BE2C (cell line): ENCODE data around the gene RHPN2.

Source experiments
- DNase-seq: peaks from one replicate; pipeline ENCODE4 v3.0.0-alpha.2; 2020
- H3K27me3 ChIP-seq: fragments of 250-450 bp; sonication (Bioruptor Pico); 2 replicates; pipeline ENCODE4 v1.5.1; 2020; ENCODE audit warnings: mild to moderate bottlenecking
- H3K36me3 ChIP-seq: fragments of 250-450 bp; sonication (Bioruptor Pico); 2 replicates; pipeline ENCODE4 v1.5.1; 2020; ENCODE audit warnings: mild to moderate bottlenecking
- H3K4me1 ChIP-seq: fragments of 250-450 bp; sonication (Bioruptor Pico); 2 replicates; pipeline ENCODE4 v1.5.1; 2020
- H3K4me3 ChIP-seq: 2 replicates; pipeline ENCODE4 v1.5.1; 2011; ENCODE audit warnings: low read depth, low read length
- H3K9me3 ChIP-seq: fragments of 250-450 bp; sonication (Bioruptor Pico); 2 replicates; pipeline ENCODE4 v1.5.1; 2020
- TF ChIP-seq, protein P1 (sequence below): IDR thresholded peaks from 2 replicates; pipeline ENCODE4 v1.5.1; 2012; ENCODE audit warnings: mild to moderate bottlenecking, low read depth, low read length

RHPN2 gene

GRCh38 chr19:33071887-33072286, 7.2 kb upstream of the RHPN2 start:
- TF ChIP-seq, protein P1, sequence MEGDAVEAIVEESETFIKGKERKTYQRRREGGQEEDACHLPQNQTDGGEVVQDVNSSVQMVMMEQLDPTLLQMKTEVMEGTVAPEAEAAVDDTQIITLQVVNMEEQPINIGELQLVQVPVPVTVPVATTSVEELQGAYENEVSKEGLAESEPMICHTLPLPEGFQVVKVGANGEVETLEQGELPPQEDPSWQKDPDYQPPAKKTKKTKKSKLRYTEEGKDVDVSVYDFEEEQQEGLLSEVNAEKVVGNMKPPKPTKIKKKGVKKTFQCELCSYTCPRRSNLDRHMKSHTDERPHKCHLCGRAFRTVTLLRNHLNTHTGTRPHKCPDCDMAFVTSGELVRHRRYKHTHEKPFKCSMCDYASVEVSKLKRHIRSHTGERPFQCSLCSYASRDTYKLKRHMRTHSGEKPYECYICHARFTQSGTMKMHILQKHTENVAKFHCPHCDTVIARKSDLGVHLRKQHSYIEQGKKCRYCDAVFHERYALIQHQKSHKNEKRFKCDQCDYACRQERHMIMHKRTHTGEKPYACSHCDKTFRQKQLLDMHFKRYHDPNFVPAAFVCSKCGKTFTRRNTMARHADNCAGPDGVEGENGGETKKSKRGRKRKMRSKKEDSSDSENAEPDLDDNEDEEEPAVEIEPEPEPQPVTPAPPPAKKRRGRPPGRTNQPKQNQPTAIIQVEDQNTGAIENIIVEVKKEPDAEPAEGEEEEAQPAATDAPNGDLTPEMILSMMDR = no peak
- no peak for DNase-seq
- Histone ChIP-seq H3K9me3 (no peaks in the 10 kb centered on the region), H3K36me3 (no peaks in the 10 kb centered on the region), H3K4me1 (peaks cover 4% of the 10 kb centered on the region; the same call in 1 of the 2 replicates), H3K27me3 (no peaks in the 10 kb centered on the region), H3K4me3 (no peak overlapping the region)

DNA sequence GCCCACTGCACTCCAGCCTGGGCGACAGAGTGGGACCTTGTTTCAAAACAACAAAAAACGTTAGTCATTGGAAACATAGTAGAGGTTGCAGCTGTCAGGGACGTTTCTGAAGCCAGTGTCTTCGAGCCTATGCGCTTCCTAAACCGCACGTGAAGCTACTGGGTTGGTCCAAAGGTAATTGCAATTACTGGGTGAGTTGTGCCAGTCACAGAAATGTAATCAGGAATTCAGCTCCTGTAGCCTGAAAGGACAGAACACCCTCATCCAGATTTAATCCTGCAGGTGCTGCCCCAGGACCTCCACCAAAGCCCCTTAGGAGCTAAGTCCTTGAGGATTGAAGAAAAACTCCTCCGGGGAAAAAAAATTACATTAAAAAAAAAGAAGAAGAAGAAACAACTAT, 2.4 kb upstream of the RHPN2 start:
- no peaks in the 10 kb centered on the region for H3K36me3 ChIP-seq
- no peaks in the 10 kb centered on the region for H3K9me3 ChIP-seq
- H3K4me1 ChIP-seq = peaks cover 4% of the 10 kb centered on the region; the same call in 1 of the 2 replicates
- no peaks in the 10 kb centered on the region for H3K27me3 ChIP-seq
- no peak overlapping the region for H3K4me3 ChIP-seq
- TF ChIP-seq, protein P1 = no peak
- DNase-seq = no peak

DNA sequence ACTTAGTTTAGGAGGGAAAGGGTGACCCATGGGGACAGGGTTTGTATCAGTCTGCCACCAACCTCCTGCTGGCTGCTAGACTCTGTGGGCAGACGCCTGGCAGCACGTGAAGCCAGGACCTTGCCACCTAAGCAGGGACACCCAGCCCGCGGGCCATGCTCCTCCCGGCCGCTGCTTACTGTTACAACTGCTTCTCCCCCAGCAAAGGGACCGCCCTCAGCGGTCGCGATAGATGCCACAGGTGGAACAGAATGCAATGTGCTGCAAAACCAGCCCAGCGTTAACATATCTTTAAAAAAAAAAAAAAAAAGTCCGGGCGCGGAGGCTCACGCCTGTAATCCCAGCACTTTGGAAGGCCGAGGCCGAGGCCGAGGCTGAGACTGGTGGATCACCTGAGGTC, 1.9 kb upstream of the RHPN2 start:
- peaks cover 4% of the 10 kb centered on the region; the same call in 1 of the 2 replicates for H3K4me1 ChIP-seq
- TF ChIP-seq, protein P1 = no peak
- H3K4me3 ChIP-seq = no peak overlapping the region
- H3K36me3 ChIP-seq = no peaks in the 10 kb centered on the region
- DNase-seq = no peak
- no peaks in the 10 kb centered on the region for H3K9me3 ChIP-seq
- no peaks in the 10 kb centered on the region for H3K27me3 ChIP-seq

DNA sequence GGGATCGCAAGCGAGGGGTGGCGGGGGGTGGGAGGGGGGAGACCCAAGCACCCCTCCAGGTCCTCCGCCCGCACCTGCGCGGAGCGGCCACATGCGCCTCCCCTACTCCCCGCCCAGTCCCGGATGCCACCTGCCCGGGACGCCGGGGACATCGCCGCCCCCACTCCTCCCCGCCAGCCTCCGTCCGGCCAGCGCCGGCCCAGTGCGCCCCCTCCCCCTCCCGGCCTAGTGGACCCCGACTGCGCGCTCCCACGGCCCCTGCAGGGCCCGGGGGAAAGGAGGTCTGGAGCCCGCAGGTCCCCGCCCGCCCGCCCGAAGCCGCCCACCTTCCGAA, 263 bp downstream of the RHPN2 start:
- no peak for DNase-seq
- Histone ChIP-seq H3K9me3 (no peaks in the 10 kb centered on the region), H3K4me1 (no peaks in the 10 kb centered on the region), H3K36me3 (no peaks in the 10 kb centered on the region), H3K4me3 (peak overlapping the region; percentile 51), H3K27me3 (no peaks in the 10 kb centered on the region)
- TF ChIP-seq, protein P1 = no peak

- H3K9me3 ChIP-seq = no peaks in the 10 kb centered on the region
- H3K4me3 ChIP-seq = peak overlapping the region; percentile 51
- H3K4me1 ChIP-seq = no peaks in the 10 kb centered on the region
- no peaks in the 10 kb centered on the region for H3K36me3 ChIP-seq
- no peaks in the 10 kb centered on the region for H3K27me3 ChIP-seq
- TF ChIP-seq, protein P1 = no peak
- DNase-seq = peak; percentile 54
These were observed 783 bp downstream of the RHPN2 start for GRCh38 chr19:33063753-33064457.

DNA sequence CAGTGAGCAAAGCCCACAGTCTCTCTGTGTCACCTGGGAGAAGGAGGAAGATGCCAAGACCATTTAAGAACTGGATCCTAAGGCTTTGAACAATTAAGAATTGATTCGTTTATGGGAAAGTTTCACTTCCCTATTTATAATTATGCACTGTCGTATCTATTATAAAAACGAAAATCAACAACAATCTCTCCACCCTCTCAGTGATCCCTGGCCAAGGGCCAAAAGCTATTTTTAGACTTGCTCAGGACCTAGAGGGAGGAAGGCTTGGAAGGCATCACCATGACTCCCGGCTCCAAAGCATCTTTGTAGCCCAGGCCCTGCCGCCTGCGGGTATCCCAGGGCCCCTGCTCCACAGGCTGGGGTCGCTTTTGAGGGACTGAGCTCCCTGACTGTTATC, 1.3 kb downstream of the RHPN2 start:
- peak; percentile 29 for DNase-seq
- H3K4me3 ChIP-seq = peak overlapping the region; percentile 31; the same call in 1 of the 2 replicates
- H3K36me3 ChIP-seq = no peaks in the 10 kb centered on the region
- H3K9me3 ChIP-seq = no peaks in the 10 kb centered on the region
- TF ChIP-seq, protein P1 = no peak
- H3K4me1 ChIP-seq = no peaks in the 10 kb centered on the region
- H3K27me3 ChIP-seq = no peaks in the 10 kb centered on the region
